Measurements from ENCODE around the gene TLE1.

GRCh38 chr9:81618923-81619322 is 70.4 kb downstream of the TLE1 start:
- TF ChIP-seq CTCF (IDR thresholded peaks at IDR 0.05) (no peak), POLR2AphosphoS5 (IDR thresholded peaks at IDR 0.05) (no peak)

Measured in transverse colon (tissue), 4 donors.